KMS-11 (cell line): ENCODE measurements around the gene TSHZ3.

Source experiments
- H2AFZ ChIP-seq: fragments of 200-600 bp; sonication (generic); 2 replicates; pipeline ENCODE4 v1.6.1; 2016; ENCODE audit warnings: antibody characterized with exemption, mixed run types, low read depth
- H3K27ac ChIP-seq: fragments of 200-600 bp; sonication (generic); 2 replicates; pipeline ENCODE4 v1.6.1; 2016; ENCODE audit warnings: mild to moderate bottlenecking, mixed run types
- H3K27me3 ChIP-seq: fragments of 200-600 bp; sonication (generic); 2 replicates; pipeline ENCODE4 v1.6.1; 2017; ENCODE audit warnings: mild to moderate bottlenecking, low read depth, mixed run types, moderate library complexity; ENCODE audit not compliant: insufficient read depth
- H3K36me3 ChIP-seq: fragments of 200-600 bp; sonication (generic); 2 replicates; pipeline ENCODE4 v1.6.1; 2017; ENCODE audit warnings: mild to moderate bottlenecking, mixed run types; ENCODE audit not compliant: insufficient read depth
- H3K4me1 ChIP-seq: fragments of 200-600 bp; sonication (generic); 2 replicates; pipeline ENCODE4 v1.6.1; 2016; ENCODE audit warnings: mild to moderate bottlenecking, low read depth, mixed run types; ENCODE audit not compliant: poor library complexity, severe bottlenecking
- H3K4me2 ChIP-seq: fragments of 200-600 bp; sonication (generic); 2 replicates; pipeline ENCODE4 v1.7.0; 2016; ENCODE audit warnings: mild to moderate bottlenecking, mixed run types
- H3K4me3 ChIP-seq: fragments of 200-600 bp; sonication (generic); IDR thresholded peaks from 2 replicates; pipeline ENCODE4 v1.6.1; 2017; ENCODE audit warnings: low read depth, low read length, mixed read lengths; ENCODE audit not compliant: insufficient read depth
- H3K79me2 ChIP-seq: fragments of 200-600 bp; sonication (generic); 2 replicates; pipeline ENCODE4 v1.6.1; 2016; ENCODE audit warnings: low read depth, mixed run types; ENCODE audit not compliant: insufficient read depth
- H3K9ac ChIP-seq: fragments of 200-600 bp; sonication (generic); 2 replicates; pipeline ENCODE4 v1.6.1; 2016; ENCODE audit warnings: mild to moderate bottlenecking, mixed run types
- H4K20me1 ChIP-seq: fragments of 200-600 bp; sonication (generic); 2 replicates; pipeline ENCODE4 v1.6.1; 2016; ENCODE audit warnings: mild to moderate bottlenecking, mixed run types; ENCODE audit not compliant: insufficient read depth
- CTCF ChIP-seq: fragments of 200-600 bp; sonication (generic); conservative IDR thresholded peaks from 2 replicates; pipeline ENCODE4 v1.6.1; 2017; ENCODE audit warnings: low read depth, mild to moderate bottlenecking, antibody characterized with exemption, low read length, moderate library complexity, mixed read lengths

Gene TSHZ3

GRCh38 chr19:31330761-31331160, 18.5 kb downstream of the TSHZ3 start:
- Histone ChIP-seq H3K27ac (no peak overlapping the region), H3K79me2 (no peaks in the 10 kb centered on the region), H3K9ac (no peak overlapping the region), H4K20me1 (no peaks in the 10 kb centered on the region), H3K36me3 (no peaks in the 10 kb centered on the region), H3K4me3 (no peak overlapping the region), H3K27me3 (no peaks in the 10 kb centered on the region), H3K4me2 (no peak overlapping the region), H2AFZ (no peak overlapping the region), H3K4me1 (no peaks in the 10 kb centered on the region)
- no peak for TF ChIP-seq CTCF

GRCh38 chr19:31330237-31330636, 19.0 kb downstream of the TSHZ3 start:
- Histone ChIP-seq H3K79me2 (no peaks in the 10 kb centered on the region), H4K20me1 (no peaks in the 10 kb centered on the region), H3K4me1 (no peaks in the 10 kb centered on the region), H3K36me3 (no peaks in the 10 kb centered on the region), H3K27ac (no peak overlapping the region), H3K27me3 (no peaks in the 10 kb centered on the region), H3K4me3 (no peak overlapping the region), H3K4me2 (no peak overlapping the region), H3K9ac (no peak overlapping the region), H2AFZ (no peak overlapping the region)
- TF ChIP-seq CTCF: no peak

- H3K79me2 ChIP-seq: no peaks in the 10 kb centered on the region
- no peaks in the 10 kb centered on the region for H4K20me1 ChIP-seq
- no peaks in the 10 kb centered on the region for H3K27me3 ChIP-seq
- no peaks in the 10 kb centered on the region for H3K36me3 ChIP-seq
- H3K4me3 ChIP-seq: no peak overlapping the region
- no peak overlapping the region for H3K9ac ChIP-seq
- H3K27ac ChIP-seq: no peak overlapping the region
- H2AFZ ChIP-seq: no peak overlapping the region
- H3K4me1 ChIP-seq: no peaks in the 10 kb centered on the region
- no peak for TF ChIP-seq CTCF
- no peak overlapping the region for H3K4me2 ChIP-seq
Measured at GRCh38 chr19:31329819-31330218, 19.4 kb downstream of the TSHZ3 start.

- no peak overlapping the region for H3K27ac ChIP-seq
- no peaks in the 10 kb centered on the region for H3K79me2 ChIP-seq
Measured at GRCh38 chr19:31328238-31328637, 21.0 kb downstream of the TSHZ3 start.

More at GRCh38 chr19:31328238-31328637, 21.0 kb downstream of the TSHZ3 start:
- Histone ChIP-seq H3K36me3 (no peaks in the 10 kb centered on the region), H3K4me1 (no peaks in the 10 kb centered on the region), H3K9ac (no peak overlapping the region), H4K20me1 (no peaks in the 10 kb centered on the region), H3K27me3 (no peaks in the 10 kb centered on the region), H2AFZ (no peak overlapping the region), H3K4me2 (no peak overlapping the region), H3K4me3 (no peak overlapping the region)
- no peak for TF ChIP-seq CTCF
